GM12801 (cell line): Measurements from ENCODE around the gene SULT1A1.

Experiments used
- TF ChIP-seq, protein P1 (sequence below): IDR thresholded peaks from one replicate; pipeline ENCODE4 v1.5.1; 2011; ENCODE audit warnings: control low read depth; ENCODE audit not compliant: insufficient read length; ENCODE audit errors: extremely low read depth

The SULT1A1 gene

DNA sequence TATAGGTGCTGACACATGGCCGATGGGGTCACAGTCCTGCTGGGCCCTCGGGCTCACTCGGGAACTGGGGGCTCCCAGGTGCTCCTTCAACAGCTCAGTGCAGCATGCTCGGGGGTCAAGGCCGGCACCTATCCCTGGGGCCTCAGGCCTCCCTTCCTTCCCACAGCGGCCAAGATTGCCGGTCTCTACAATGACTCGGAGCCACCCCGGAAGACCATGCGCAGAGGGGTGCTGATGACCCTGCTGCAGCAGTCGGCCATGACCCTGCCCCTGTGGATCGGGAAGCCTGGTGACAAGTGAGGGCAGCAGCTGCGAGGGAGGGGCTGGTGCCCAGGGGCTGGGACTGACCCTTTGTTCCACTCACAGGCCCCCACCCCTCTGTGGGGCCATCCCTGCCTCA is 19.9 kb downstream of the SULT1A1 start:
- TF ChIP-seq, protein P1, sequence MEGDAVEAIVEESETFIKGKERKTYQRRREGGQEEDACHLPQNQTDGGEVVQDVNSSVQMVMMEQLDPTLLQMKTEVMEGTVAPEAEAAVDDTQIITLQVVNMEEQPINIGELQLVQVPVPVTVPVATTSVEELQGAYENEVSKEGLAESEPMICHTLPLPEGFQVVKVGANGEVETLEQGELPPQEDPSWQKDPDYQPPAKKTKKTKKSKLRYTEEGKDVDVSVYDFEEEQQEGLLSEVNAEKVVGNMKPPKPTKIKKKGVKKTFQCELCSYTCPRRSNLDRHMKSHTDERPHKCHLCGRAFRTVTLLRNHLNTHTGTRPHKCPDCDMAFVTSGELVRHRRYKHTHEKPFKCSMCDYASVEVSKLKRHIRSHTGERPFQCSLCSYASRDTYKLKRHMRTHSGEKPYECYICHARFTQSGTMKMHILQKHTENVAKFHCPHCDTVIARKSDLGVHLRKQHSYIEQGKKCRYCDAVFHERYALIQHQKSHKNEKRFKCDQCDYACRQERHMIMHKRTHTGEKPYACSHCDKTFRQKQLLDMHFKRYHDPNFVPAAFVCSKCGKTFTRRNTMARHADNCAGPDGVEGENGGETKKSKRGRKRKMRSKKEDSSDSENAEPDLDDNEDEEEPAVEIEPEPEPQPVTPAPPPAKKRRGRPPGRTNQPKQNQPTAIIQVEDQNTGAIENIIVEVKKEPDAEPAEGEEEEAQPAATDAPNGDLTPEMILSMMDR, result no peak

DNA sequence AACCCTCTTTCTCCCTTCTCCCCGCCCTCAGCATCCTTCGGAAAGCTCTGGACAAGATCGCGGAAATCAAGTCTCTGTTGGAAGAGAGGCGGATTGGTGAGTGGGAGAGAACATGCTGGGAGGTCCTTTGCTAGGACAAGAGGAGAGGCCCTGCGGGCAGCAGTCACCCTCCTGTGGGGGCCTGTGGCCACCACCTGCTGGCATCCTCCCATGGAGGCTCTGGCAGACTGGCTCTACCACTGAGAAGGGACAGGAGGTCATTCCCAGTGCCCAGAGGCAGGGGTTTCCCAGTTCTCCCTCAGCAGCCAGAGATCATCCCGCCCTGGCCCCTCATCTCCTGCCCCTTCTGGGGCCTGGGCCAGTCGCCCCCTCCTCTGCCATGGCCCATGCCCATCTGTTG is 20.8 kb downstream of the SULT1A1 start:
- TF ChIP-seq, protein P1, result no peak

DNA sequence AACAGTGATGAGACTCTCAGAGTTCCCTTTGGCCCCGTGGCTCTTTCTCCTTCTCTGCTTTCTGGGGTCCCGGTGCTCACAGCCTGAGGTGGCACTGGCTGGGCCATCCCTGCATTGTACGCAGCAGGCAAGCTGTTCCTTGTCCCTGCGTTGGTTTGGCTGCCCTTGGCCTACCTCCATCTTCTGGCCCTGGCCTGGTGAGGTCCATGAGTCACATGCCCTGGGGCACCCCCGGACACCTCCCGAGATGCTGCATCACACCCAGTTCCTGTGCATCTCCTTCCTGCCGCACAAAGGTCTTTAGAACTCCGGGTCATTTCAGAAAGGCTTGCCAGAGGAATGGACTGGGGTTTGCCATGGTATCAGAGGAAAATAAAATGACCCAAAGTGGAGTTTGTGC is 22.5 kb downstream of the SULT1A1 start:
- TF ChIP-seq, protein P1, result no peak

DNA sequence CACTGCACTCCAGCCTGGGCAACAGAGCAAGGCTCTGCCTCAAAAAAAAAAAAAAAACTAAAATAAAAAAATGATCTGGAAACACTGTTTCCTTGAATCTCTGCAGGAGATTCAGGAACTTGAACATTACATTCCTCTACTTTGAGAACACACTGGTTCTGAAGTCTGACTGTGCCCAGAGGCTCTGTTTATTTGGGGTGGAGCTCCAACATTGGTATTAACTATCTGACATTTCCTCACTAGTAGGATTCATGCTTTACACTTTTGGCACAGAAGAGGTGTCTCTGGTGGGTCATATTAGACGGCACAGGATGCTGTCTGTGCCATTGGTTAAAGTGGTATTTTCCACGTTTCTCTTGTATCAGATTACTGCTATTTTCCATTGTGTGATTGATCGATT is 23.4 kb downstream of the SULT1A1 start:
- TF ChIP-seq, protein P1, result no peak

DNA sequence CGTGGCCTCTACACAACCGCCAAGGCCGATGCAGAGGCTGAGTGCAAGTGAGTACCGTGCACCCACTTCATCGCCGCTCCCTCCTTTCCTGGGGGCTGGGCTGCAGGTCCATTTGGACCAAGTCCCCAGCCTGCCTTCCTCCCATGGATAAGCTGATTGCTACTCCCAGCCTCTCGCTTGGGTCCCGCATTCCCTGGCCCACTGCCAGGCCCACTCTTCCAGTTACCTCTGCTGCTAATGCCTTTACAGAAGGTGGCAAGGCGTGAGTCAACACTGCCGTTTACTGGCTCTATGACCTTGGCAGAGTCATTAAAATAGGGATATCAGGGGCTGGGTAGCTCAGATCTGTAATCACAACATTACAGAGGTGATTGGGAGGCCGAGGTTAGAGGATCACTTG is 24.2 kb downstream of the SULT1A1 start:
- TF ChIP-seq, protein P1, result no peak

DNA sequence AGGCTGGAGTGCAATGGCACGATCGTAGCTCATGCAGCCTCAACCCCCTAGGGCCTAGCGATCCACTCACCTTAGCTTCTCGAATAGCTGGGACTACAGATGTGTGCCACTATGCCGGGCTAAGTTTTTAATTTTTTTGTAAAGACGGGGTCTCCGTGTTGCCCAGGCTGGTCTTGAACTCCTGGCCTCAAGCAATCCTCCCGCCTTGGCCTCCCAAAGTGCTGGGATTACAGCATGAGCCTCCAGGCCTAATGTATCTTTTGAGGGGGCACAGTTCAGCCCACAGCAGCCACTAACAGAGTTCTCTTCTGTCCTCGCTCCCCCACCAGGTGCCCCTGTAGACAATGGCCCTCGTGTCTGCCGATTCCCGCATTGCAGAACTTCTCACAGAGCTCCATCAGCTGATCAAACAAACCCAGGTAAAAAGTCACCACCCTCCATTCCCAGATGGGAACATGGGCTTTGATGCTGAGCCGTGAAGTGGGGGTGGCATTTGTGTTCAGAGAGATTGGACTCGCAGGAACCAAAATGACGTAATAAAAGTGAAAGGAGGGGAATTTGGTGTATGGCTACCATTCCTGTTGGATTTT is 29.0 kb downstream of the SULT1A1 start:
- TF ChIP-seq, protein P1, result no peak

DNA sequence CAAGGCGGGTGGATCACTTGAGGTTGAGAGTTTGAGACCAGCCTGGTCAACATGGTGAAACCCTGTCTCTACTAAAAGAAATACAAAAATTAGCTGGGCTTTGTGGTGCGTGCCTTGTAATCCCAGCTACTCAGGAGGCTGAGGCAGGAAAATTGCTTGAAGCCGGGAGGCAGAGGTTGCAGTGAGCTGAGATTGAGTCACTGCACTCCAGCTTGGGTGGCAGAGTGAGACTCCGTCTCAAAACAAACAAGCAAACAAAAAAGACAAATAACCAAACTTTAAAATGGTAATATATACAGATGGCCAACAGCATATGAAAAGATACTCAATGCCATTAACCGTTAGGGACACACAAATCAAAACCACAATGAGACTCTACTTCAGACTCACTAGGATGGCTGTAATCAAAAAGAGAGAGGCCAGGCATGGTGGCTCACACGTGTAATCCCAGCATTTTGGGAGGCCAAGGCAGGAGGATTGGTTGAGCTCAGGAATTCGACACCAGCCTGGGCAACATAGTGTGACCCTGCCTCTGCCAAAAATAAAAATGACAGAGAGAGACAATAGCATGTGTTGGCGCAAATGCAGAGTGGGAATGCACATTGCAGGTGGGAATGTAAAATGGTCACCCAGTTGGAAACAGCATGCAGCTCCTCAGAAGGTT is 34.3 kb downstream of the SULT1A1 start:
- TF ChIP-seq, protein P1, result no peak
